Stimulated activated CD4-positive, alpha-beta T cell treated with anti-CD3 and anti-CD28 coated beads, Interleukin-4, amount 100 ng/mL, for 24 hours (primary cell): ENCODE results near the gene AGPAT3.

Experiments
- DNase-seq: peaks from one replicate; pipeline ENCODE4 v3.0.0-alpha.2; 2020

The AGPAT3 gene

GRCh38 chr21:44029460-44030087, 164.6 kb downstream of the AGPAT3 start:
- no peak for DNase-seq

DNA sequence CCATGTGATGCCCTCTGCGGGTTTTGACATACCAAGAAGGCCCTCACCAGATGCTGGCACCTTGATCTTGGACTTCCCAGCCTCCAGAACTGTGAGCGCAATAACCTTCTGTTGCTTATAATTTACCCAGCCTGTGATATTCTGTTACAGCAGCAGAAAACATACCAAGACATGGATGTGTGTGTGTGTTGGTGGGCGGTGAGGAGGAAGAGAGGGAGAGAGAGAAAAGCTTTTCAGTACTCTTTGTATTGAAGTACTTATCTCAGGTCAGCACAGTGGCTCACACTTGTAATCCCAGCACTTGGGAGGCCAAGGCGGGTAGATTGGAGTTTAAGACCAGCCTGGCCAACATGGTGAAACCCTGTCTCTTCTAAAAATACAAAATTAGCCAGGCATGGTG, 170.2 kb downstream of the AGPAT3 start:
- no peak for DNase-seq
